ENCODE data around the gene SEPSECS.

GRCh38 chr4:25128671-25129070, 31.6 kb downstream of the SEPSECS start:
- TF ChIP-seq CTCF (IDR thresholded peaks at IDR 0.05 in 4 of 5, conservative IDR thresholded peaks at IDR 0.05 in 1 of 5) (no peak), POLR2A (IDR thresholded peaks at IDR 0.05) (no peak)
